ENCODE data around the gene GALNT15. TPM values are rescaled to one million over a fixed set of nuclear protein-coding genes. Genes with fewer than 3 reads are reported as not detected.

Gene GALNT15
- total RNA-seq, 1 donor from 2014 or later, result not detected

GRCh38 chr3:16203671-16204629, 29.5 kb downstream of the GALNT15 start:
- Mint-ChIP-seq H3K9me3 (no peaks in the 10 kb centered on the region), H3K4me1 (ENCODE audit: low read depth) (peaks cover 6% of the 10 kb centered on the region), H3K36me3 (ENCODE audit: low read depth) (no peaks in the 10 kb centered on the region), H3K27me3 (ENCODE audit: low read depth) (peaks cover 2% of the 10 kb centered on the region), H3K27ac (no peak overlapping the region), H3K4me3 (ENCODE audit: low read depth) (no peak overlapping the region)
- intact Hi-C loops (cut with micrococcal nuclease), result no loop called here
- no peak for DNase-seq (ENCODE audit: low spot score)

- peaks cover 2% of the 10 kb centered on the region for H3K27me3 Mint-ChIP-seq (ENCODE audit: low read depth)
- no peak overlapping the region for H3K27ac Mint-ChIP-seq
- H3K4me1 Mint-ChIP-seq (ENCODE audit: low read depth), result peaks cover 6% of the 10 kb centered on the region
- intact Hi-C loops (cut with micrococcal nuclease), result no loop called here
- no peak overlapping the region for H3K4me3 Mint-ChIP-seq (ENCODE audit: low read depth)
- no peaks in the 10 kb centered on the region for H3K36me3 Mint-ChIP-seq (ENCODE audit: low read depth)
- H3K9me3 Mint-ChIP-seq, result no peaks in the 10 kb centered on the region
- no peak for DNase-seq (ENCODE audit: low spot score)
These were observed 30.3 kb downstream of the GALNT15 start for GRCh38 chr3:16204751-16205150.

GRCh38 chr3:16205156-16205870, 30.8 kb downstream of the GALNT15 start:
- Mint-ChIP-seq H3K27ac (no peak overlapping the region), H3K27me3 (ENCODE audit: low read depth) (peaks cover 2% of the 10 kb centered on the region), H3K36me3 (ENCODE audit: low read depth) (no peaks in the 10 kb centered on the region), H3K4me3 (ENCODE audit: low read depth) (no peak overlapping the region), H3K9me3 (no peaks in the 10 kb centered on the region), H3K4me1 (ENCODE audit: low read depth) (peaks cover 6% of the 10 kb centered on the region)
- intact Hi-C loops (cut with micrococcal nuclease), result no loop called here
- DNase-seq (ENCODE audit: low spot score), result no peak

GRCh38 chr3:16207031-16207430, 32.6 kb downstream of the GALNT15 start:
- DNase-seq (ENCODE audit: low spot score), result no peak
- H3K27me3 Mint-ChIP-seq (ENCODE audit: low read depth), result peaks cover 2% of the 10 kb centered on the region
- H3K36me3 Mint-ChIP-seq (ENCODE audit: low read depth), result no peaks in the 10 kb centered on the region
- peaks cover 6% of the 10 kb centered on the region for H3K4me1 Mint-ChIP-seq (ENCODE audit: low read depth)
- intact Hi-C loops (cut with micrococcal nuclease), result no loop called here
- no peak overlapping the region for H3K4me3 Mint-ChIP-seq (ENCODE audit: low read depth)
- H3K27ac Mint-ChIP-seq, result no peak overlapping the region
- H3K9me3 Mint-ChIP-seq, result no peaks in the 10 kb centered on the region

- Mint-ChIP-seq H3K4me3 (ENCODE audit: low read depth) (no peak overlapping the region), H3K4me1 (ENCODE audit: low read depth) (no peaks in the 10 kb centered on the region), H3K27ac (no peak overlapping the region), H3K9me3 (no peaks in the 10 kb centered on the region), H3K36me3 (ENCODE audit: low read depth) (no peaks in the 10 kb centered on the region), H3K27me3 (ENCODE audit: low read depth) (peaks cover 2% of the 10 kb centered on the region)
- intact Hi-C loops (cut with micrococcal nuclease), result no loop called here
- no peak for DNase-seq (ENCODE audit: low spot score)
These were observed 36.9 kb downstream of the GALNT15 start for GRCh38 chr3:16211176-16211904.

- intact Hi-C loops (cut with micrococcal nuclease), result no loop called here
- peaks cover 3% of the 10 kb centered on the region for H3K27me3 Mint-ChIP-seq (ENCODE audit: low read depth)
- H3K4me1 Mint-ChIP-seq (ENCODE audit: low read depth), result no peaks in the 10 kb centered on the region
- DNase-seq (ENCODE audit: low spot score), result no peak
- H3K9me3 Mint-ChIP-seq, result no peaks in the 10 kb centered on the region
- no peak overlapping the region for H3K4me3 Mint-ChIP-seq (ENCODE audit: low read depth)
- no peaks in the 10 kb centered on the region for H3K36me3 Mint-ChIP-seq (ENCODE audit: low read depth)
- H3K27ac Mint-ChIP-seq, result no peak overlapping the region
These were observed 39.9 kb downstream of the GALNT15 start for GRCh38 chr3:16214366-16214765.

- DNase-seq (ENCODE audit: low spot score), result no peak
- no peaks in the 10 kb centered on the region for H3K9me3 Mint-ChIP-seq
- intact Hi-C loops (cut with micrococcal nuclease), result no loop called here
- no peak overlapping the region for H3K27ac Mint-ChIP-seq
- peaks cover 3% of the 10 kb centered on the region for H3K27me3 Mint-ChIP-seq (ENCODE audit: low read depth)
- H3K36me3 Mint-ChIP-seq (ENCODE audit: low read depth), result no peaks in the 10 kb centered on the region
- H3K4me3 Mint-ChIP-seq (ENCODE audit: low read depth), result no peak overlapping the region
- no peaks in the 10 kb centered on the region for H3K4me1 Mint-ChIP-seq (ENCODE audit: low read depth)
These were observed 42.0 kb downstream of the GALNT15 start for GRCh38 chr3:16216373-16216935.

- Mint-ChIP-seq H3K27ac (no peak overlapping the region), H3K4me1 (ENCODE audit: low read depth) (no peaks in the 10 kb centered on the region), H3K36me3 (ENCODE audit: low read depth) (no peaks in the 10 kb centered on the region), H3K4me3 (ENCODE audit: low read depth) (no peak overlapping the region), H3K27me3 (ENCODE audit: low read depth) (peaks cover 3% of the 10 kb centered on the region), H3K9me3 (no peaks in the 10 kb centered on the region)
- DNase-seq (ENCODE audit: low spot score), result no peak
- intact Hi-C loops (cut with micrococcal nuclease), result no loop called here
These were observed 45.3 kb downstream of the GALNT15 start for GRCh38 chr3:16219777-16220176.

GRCh38 chr3:16221990-16222389, 47.5 kb downstream of the GALNT15 start:
- intact Hi-C loops (cut with micrococcal nuclease), result no loop called here
- peaks cover 6% of the 10 kb centered on the region for H3K27me3 Mint-ChIP-seq (ENCODE audit: low read depth)

GRCh38 chr3:16222547-16222946, 48.1 kb downstream of the GALNT15 start:
- intact Hi-C loops (cut with micrococcal nuclease), result no loop called here
- Mint-ChIP-seq H3K4me1 (ENCODE audit: low read depth) (no peaks in the 10 kb centered on the region), H3K27ac (no peak overlapping the region), H3K9me3 (no peaks in the 10 kb centered on the region), H3K36me3 (ENCODE audit: low read depth) (no peaks in the 10 kb centered on the region), H3K4me3 (ENCODE audit: low read depth) (no peak overlapping the region), H3K27me3 (ENCODE audit: low read depth) (peaks cover 5% of the 10 kb centered on the region)
- DNase-seq (ENCODE audit: low spot score), result no peak

More at GRCh38 chr3:16221990-16222389, 47.5 kb downstream of the GALNT15 start:
- H3K36me3 Mint-ChIP-seq (ENCODE audit: low read depth), result no peaks in the 10 kb centered on the region
- H3K27ac Mint-ChIP-seq, result no peak overlapping the region
- H3K4me3 Mint-ChIP-seq (ENCODE audit: low read depth), result no peak overlapping the region
- DNase-seq (ENCODE audit: low spot score), result no peak
- H3K9me3 Mint-ChIP-seq, result no peaks in the 10 kb centered on the region
- H3K4me1 Mint-ChIP-seq (ENCODE audit: low read depth), result no peaks in the 10 kb centered on the region

- DNase-seq (ENCODE audit: low spot score), result no peak
- peaks cover 9% of the 10 kb centered on the region for H3K27me3 Mint-ChIP-seq (ENCODE audit: low read depth)
- no peak overlapping the region for H3K4me3 Mint-ChIP-seq (ENCODE audit: low read depth)
- H3K4me1 Mint-ChIP-seq (ENCODE audit: low read depth), result no peaks in the 10 kb centered on the region
- no peaks in the 10 kb centered on the region for H3K36me3 Mint-ChIP-seq (ENCODE audit: low read depth)
- H3K9me3 Mint-ChIP-seq, result no peaks in the 10 kb centered on the region
- no peak overlapping the region for H3K27ac Mint-ChIP-seq
- intact Hi-C loops (cut with micrococcal nuclease), result no loop called here
These were observed 49.8 kb downstream of the GALNT15 start for GRCh38 chr3:16224325-16224724.

- H3K4me1 Mint-ChIP-seq (ENCODE audit: low read depth), result no peaks in the 10 kb centered on the region
- no peak overlapping the region for H3K4me3 Mint-ChIP-seq (ENCODE audit: low read depth)
- no peaks in the 10 kb centered on the region for H3K9me3 Mint-ChIP-seq
- H3K27ac Mint-ChIP-seq, result no peak overlapping the region
- DNase-seq (ENCODE audit: low spot score), result no peak
- intact Hi-C loops (cut with micrococcal nuclease), result no loop called here
- H3K27me3 Mint-ChIP-seq (ENCODE audit: low read depth), result peaks cover 9% of the 10 kb centered on the region
- H3K36me3 Mint-ChIP-seq (ENCODE audit: low read depth), result no peaks in the 10 kb centered on the region
These were observed 53.1 kb downstream of the GALNT15 start for GRCh38 chr3:16227566-16227965.
